ENCODE measurements around the gene CLEC9A.

CLEC9A gene

GRCh38 chr12:10033783-10034545, 3.5 kb downstream of the CLEC9A start:
- TF ChIP-seq POLR2AphosphoS5 (IDR thresholded peaks at IDR 0.05; ENCODE audit: low read depth, low read length) = no peak
- TF ChIP-seq REST (IDR thresholded peaks at IDR 0.05; ENCODE audit: insufficient read depth in 1 of 2, low read depth in 2 of 2, low read length in 2 of 2) = no peak
- TF ChIP-seq SIN3A (IDR thresholded peaks at IDR 0.05; ENCODE audit: borderline replicate concordance, insufficient read depth, low read length) = no peak
- TF ChIP-seq TAF1 (IDR thresholded peaks at IDR 0.05; ENCODE audit: borderline replicate concordance, insufficient read depth, low read length) = no peak
- no peak for TF ChIP-seq FOXP2 (optimal IDR thresholded peaks at IDR 0.05; ENCODE audit: borderline replicate concordance, extremely low read depth, extremely low read length, insufficient read depth)

- no peak for TF ChIP-seq POLR2AphosphoS5 (IDR thresholded peaks at IDR 0.05; ENCODE audit: low read depth, low read length)
- TF ChIP-seq FOXP2 (optimal IDR thresholded peaks at IDR 0.05; ENCODE audit: borderline replicate concordance, extremely low read depth, extremely low read length, insufficient read depth) = no peak
- no peak for TF ChIP-seq TAF1 (IDR thresholded peaks at IDR 0.05; ENCODE audit: borderline replicate concordance, insufficient read depth, low read length)
- no peak for TF ChIP-seq SIN3A (IDR thresholded peaks at IDR 0.05; ENCODE audit: borderline replicate concordance, insufficient read depth, low read length)
- no peak for TF ChIP-seq REST (IDR thresholded peaks at IDR 0.05; ENCODE audit: insufficient read depth in 1 of 2, low read depth in 2 of 2, low read length in 2 of 2)
These were observed 11.7 kb downstream of the CLEC9A start for GRCh38 chr12:10042167-10042566.

GRCh38 chr12:10048526-10048925, 18.0 kb downstream of the CLEC9A start:
- TF ChIP-seq FOXP2 (optimal IDR thresholded peaks at IDR 0.05; ENCODE audit: borderline replicate concordance, extremely low read depth, extremely low read length, insufficient read depth) = no peak
- TF ChIP-seq POLR2AphosphoS5 (IDR thresholded peaks at IDR 0.05; ENCODE audit: low read depth, low read length) = no peak
- no peak for TF ChIP-seq SIN3A (IDR thresholded peaks at IDR 0.05; ENCODE audit: borderline replicate concordance, insufficient read depth, low read length)
- no peak for TF ChIP-seq TAF1 (IDR thresholded peaks at IDR 0.05; ENCODE audit: borderline replicate concordance, insufficient read depth, low read length)
- no peak for TF ChIP-seq REST (IDR thresholded peaks at IDR 0.05; ENCODE audit: insufficient read depth in 1 of 2, low read depth in 2 of 2, low read length in 2 of 2)

- TF ChIP-seq TAF1 (IDR thresholded peaks at IDR 0.05; ENCODE audit: borderline replicate concordance, insufficient read depth, low read length) (no peak), REST (IDR thresholded peaks at IDR 0.05; ENCODE audit: insufficient read depth in 1 of 2, low read depth in 2 of 2, low read length in 2 of 2) (no peak), SIN3A (IDR thresholded peaks at IDR 0.05; ENCODE audit: borderline replicate concordance, insufficient read depth, low read length) (no peak), POLR2AphosphoS5 (IDR thresholded peaks at IDR 0.05; ENCODE audit: low read depth, low read length) (no peak), FOXP2 (optimal IDR thresholded peaks at IDR 0.05; ENCODE audit: borderline replicate concordance, extremely low read depth, extremely low read length, insufficient read depth) (no peak)
These were observed 21.9 kb downstream of the CLEC9A start for GRCh38 chr12:10052193-10052913.

Measured in PFSK-1 (cell line).